ENCODE data around the gene OSMR. TPM values are rescaled to one million over a fixed set of nuclear protein-coding genes. Genes with fewer than 3 reads are reported as not detected.

Gene OSMR
- polyA plus RNA-seq, 2 of the 4 experiments (the other 2 are of a cell fraction), result 58.5 to 92.4 TPM

GRCh38 chr5:38843665-38844064, 2.1 kb upstream of the OSMR start (continued):
- no peak for TF ChIP-seq GATA3 (IDR thresholded peaks at IDR 0.05; ENCODE audit: borderline replicate concordance)
- no peak for TF ChIP-seq JUNB (IDR thresholded peaks at IDR 0.05)
- TF ChIP-seq PBX3 (IDR thresholded peaks at IDR 0.05), result no peak
- no peak for TF ChIP-seq EHMT2 (IDR thresholded peaks at IDR 0.05; ENCODE audit: low read depth)
- TF ChIP-seq ZC3H11A (IDR thresholded peaks at IDR 0.05), result no peak
- no peak for TF ChIP-seq NFE2L2 (conservative IDR thresholded peaks at IDR 0.05; ENCODE audit: low read length)
- no peak for TF ChIP-seq MYC (IDR thresholded peaks at IDR 0.05; ENCODE audit: borderline replicate concordance, low read length)
- no peak for TF ChIP-seq PHF8 (IDR thresholded peaks at IDR 0.05; ENCODE audit: borderline replicate concordance, low read depth)

GRCh38 chr5:38846379-38847011, 683 bp downstream of the OSMR start:
- Histone ChIP-seq H3K4me1 (peaks cover 17% of the 10 kb centered on the region; the same call in 2 of the 3 replicates), H3K27ac (peak overlapping the region; percentile 97 to 99), H3K4me2 (peak overlapping the region; percentile 86), H3K9me3 (peaks cover 16% of the 10 kb centered on the region), H3K4me3 (peak overlapping the region; percentile 94)
- DNase-seq (ENCODE audit: low read depth in 1 of 2, low spot score in 1 of 2), result peak; percentile 22 to 36
- peak; percentile 12 to 22; a peak in 5 of 6 replicates for ATAC-seq
- TF ChIP-seq HOXB5 (CRISPR knock-in tag; IDR thresholded peaks at IDR 0.05), result no peak
- no peak for TF ChIP-seq BHLHE40 (IDR thresholded peaks at IDR 0.05; ENCODE audit: low read depth, low read length)
- no peak for TF ChIP-seq RAD21 (conservative IDR thresholded peaks at IDR 0.05 in 1 of 2, IDR thresholded peaks at IDR 0.05 in 1 of 2)
- TF ChIP-seq CHD4 (IDR thresholded peaks at IDR 0.05; ENCODE audit: borderline replicate concordance), result no peak
- no peak for TF ChIP-seq ESRRA (IDR thresholded peaks at IDR 0.05; ENCODE audit: borderline replicate concordance, low read length)
- TF ChIP-seq HOXB13 (CRISPR knock-in tag; IDR thresholded peaks at IDR 0.05; ENCODE audit: low read depth), result no peak
- no peak for TF ChIP-seq JUNB (IDR thresholded peaks at IDR 0.05)
- TF ChIP-seq ZSCAN20 (CRISPR knock-in tag; IDR thresholded peaks at IDR 0.05), result no peak
- TF ChIP-seq NPAS2 (CRISPR knock-in tag; IDR thresholded peaks at IDR 0.05; ENCODE audit: borderline replicate concordance), result no peak
- TF ChIP-seq POLR2AphosphoS2 (conservative IDR thresholded peaks at IDR 0.05; ENCODE audit: low read length), result no peak
- TF ChIP-seq HOXA7 (CRISPR knock-in tag; IDR thresholded peaks at IDR 0.05), result no peak
- TF ChIP-seq CTCF (IDR thresholded peaks at IDR 0.05), result no peak
- no peak for TF ChIP-seq GATA3 (IDR thresholded peaks at IDR 0.05; ENCODE audit: borderline replicate concordance)
- no peak for TF ChIP-seq KDM1A (IDR thresholded peaks at IDR 0.05; ENCODE audit: low read depth)
- TF ChIP-seq MAZ (IDR thresholded peaks at IDR 0.05; ENCODE audit: borderline replicate concordance, low read depth, low read length), result no peak
- no peak for TF ChIP-seq NFE2L2 (conservative IDR thresholded peaks at IDR 0.05; ENCODE audit: low read length)
- no peak for TF ChIP-seq ZNF302 (CRISPR knock-in tag; IDR thresholded peaks at IDR 0.05)
- no peak for TF ChIP-seq TP53 (CRISPR knock-in tag; IDR thresholded peaks at IDR 0.05)
- no peak; the same call in 1 of the 2 replicates for TF ChIP-seq MAX (IDR thresholded peaks at IDR 0.05)
- no peak for TF ChIP-seq HES2 (IDR thresholded peaks at IDR 0.05)
- FAIRE-seq, result no peak
- CTCF ChIA-PET, result interaction anchor here (0.6 to 1.9 kb wide), 7 partner anchors 14 to 405 kb away, joined by 3 to 10 read pairs (median 5); no protein-coding TSS in a partner anchor
- 2% methylated on average over 21 of the region's 24 CpGs for WGBS (ENCODE audit: missing lambda C conversion rate)
- POLR2A ChIA-PET, result interaction anchor here (0.5 to 4.1 kb wide), 2 partner anchors 25 to 518 kb away, joined by 3 to 59 read pairs; no protein-coding TSS in a partner anchor

Data from A549 (cell line).